GM23338 (cell line): ENCODE measurements around the gene SLC9C2.

Experiments
- EZH2 ChIP-seq: fragments of 200-600 bp; sonication (generic); IDR thresholded peaks from one replicate; pipeline ENCODE4 v1.8.0; 2017; ENCODE audit warnings: antibody characterized with exemption, mild to moderate bottlenecking, low read depth; ENCODE audit not compliant: unreplicated experiment
- JUNB ChIP-seq: IDR thresholded peaks from one replicate; pipeline ENCODE4 v1.6.1; 2016; ENCODE audit warnings: antibody characterized with exemption; ENCODE audit not compliant: unreplicated experiment
- POLR2AphosphoS5 ChIP-seq: IDR thresholded peaks from 2 replicates; pipeline ENCODE4 v1.6.1; 2016; ENCODE audit warnings: antibody characterized with exemption, low read depth
- ZNF114 ChIP-seq: fragments of 250-450 bp; sonication (Bioruptor Pico); IDR thresholded peaks from 2 replicates; pipeline ENCODE4 v1.5.0; 2020; ENCODE audit warnings: mild to moderate bottlenecking, moderate library complexity
- TF ChIP-seq, protein P1 (sequence below), 2 experiments: fragments of 200-600 bp in 1 of 2; sonication (generic) in 1 of 2; conservative IDR thresholded peaks; 2 replicates each; pipeline versions ENCODE4 v1.5.1 to v1.6.1; 2016 to 2017; ENCODE audit warnings: antibody characterized with exemption in 2 of 2, low read depth in 2 of 2, mild to moderate bottlenecking in 2 of 2, moderate library complexity in 1 of 2
- TF ChIP-seq, protein P2 (sequence below): IDR thresholded peaks from one replicate; pipeline ENCODE4 v1.6.1; 2018; ENCODE audit warnings: antibody characterized with exemption; ENCODE audit not compliant: unreplicated experiment

DNA sequence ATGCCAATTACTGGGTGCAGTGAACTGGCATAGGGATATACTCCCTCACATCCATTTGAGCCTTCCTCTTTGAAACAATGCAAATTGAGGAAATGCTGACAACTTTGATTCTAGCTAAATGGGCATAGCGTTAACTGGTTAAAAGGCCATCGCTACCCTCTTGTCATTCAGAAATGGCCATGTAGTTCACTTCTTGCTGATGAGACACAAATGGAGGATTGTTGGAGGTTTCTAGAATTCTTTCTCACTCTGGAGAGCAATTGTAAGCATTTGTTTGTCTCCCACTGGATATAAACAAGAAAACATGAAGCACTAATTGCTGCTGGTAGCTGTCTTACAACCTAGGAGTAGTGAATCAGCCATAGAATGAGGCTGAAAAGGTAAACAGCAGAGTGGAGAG is 111.4 kb downstream of the SLC9C2 start:
- TF ChIP-seq, protein P1, sequence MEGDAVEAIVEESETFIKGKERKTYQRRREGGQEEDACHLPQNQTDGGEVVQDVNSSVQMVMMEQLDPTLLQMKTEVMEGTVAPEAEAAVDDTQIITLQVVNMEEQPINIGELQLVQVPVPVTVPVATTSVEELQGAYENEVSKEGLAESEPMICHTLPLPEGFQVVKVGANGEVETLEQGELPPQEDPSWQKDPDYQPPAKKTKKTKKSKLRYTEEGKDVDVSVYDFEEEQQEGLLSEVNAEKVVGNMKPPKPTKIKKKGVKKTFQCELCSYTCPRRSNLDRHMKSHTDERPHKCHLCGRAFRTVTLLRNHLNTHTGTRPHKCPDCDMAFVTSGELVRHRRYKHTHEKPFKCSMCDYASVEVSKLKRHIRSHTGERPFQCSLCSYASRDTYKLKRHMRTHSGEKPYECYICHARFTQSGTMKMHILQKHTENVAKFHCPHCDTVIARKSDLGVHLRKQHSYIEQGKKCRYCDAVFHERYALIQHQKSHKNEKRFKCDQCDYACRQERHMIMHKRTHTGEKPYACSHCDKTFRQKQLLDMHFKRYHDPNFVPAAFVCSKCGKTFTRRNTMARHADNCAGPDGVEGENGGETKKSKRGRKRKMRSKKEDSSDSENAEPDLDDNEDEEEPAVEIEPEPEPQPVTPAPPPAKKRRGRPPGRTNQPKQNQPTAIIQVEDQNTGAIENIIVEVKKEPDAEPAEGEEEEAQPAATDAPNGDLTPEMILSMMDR (conservative IDR thresholded peaks at IDR 0.05; ENCODE audit: low read depth in 2 of 2), result no peak
- TF ChIP-seq JUNB, result no peak
- TF ChIP-seq POLR2AphosphoS5, result no peak
- TF ChIP-seq ZNF114 (CRISPR knock-in tag), result no peak
- TF ChIP-seq EZH2, result no peak
- TF ChIP-seq, protein P2, sequence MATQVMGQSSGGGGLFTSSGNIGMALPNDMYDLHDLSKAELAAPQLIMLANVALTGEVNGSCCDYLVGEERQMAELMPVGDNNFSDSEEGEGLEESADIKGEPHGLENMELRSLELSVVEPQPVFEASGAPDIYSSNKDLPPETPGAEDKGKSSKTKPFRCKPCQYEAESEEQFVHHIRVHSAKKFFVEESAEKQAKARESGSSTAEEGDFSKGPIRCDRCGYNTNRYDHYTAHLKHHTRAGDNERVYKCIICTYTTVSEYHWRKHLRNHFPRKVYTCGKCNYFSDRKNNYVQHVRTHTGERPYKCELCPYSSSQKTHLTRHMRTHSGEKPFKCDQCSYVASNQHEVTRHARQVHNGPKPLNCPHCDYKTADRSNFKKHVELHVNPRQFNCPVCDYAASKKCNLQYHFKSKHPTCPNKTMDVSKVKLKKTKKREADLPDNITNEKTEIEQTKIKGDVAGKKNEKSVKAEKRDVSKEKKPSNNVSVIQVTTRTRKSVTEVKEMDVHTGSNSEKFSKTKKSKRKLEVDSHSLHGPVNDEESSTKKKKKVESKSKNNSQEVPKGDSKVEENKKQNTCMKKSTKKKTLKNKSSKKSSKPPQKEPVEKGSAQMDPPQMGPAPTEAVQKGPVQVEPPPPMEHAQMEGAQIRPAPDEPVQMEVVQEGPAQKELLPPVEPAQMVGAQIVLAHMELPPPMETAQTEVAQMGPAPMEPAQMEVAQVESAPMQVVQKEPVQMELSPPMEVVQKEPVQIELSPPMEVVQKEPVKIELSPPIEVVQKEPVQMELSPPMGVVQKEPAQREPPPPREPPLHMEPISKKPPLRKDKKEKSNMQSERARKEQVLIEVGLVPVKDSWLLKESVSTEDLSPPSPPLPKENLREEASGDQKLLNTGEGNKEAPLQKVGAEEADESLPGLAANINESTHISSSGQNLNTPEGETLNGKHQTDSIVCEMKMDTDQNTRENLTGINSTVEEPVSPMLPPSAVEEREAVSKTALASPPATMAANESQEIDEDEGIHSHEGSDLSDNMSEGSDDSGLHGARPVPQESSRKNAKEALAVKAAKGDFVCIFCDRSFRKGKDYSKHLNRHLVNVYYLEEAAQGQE, result no peak
